Epidermal melanocyte (primary cell): ENCODE results near the gene LITAFD.

ENCODE experiments used
- DNase-seq: peaks from one replicate; pipeline ENCODE4 v3.0.0; 2011; ENCODE audit warnings: low spot score; ENCODE audit not compliant: insufficient read length

LITAFD gene

DNA sequence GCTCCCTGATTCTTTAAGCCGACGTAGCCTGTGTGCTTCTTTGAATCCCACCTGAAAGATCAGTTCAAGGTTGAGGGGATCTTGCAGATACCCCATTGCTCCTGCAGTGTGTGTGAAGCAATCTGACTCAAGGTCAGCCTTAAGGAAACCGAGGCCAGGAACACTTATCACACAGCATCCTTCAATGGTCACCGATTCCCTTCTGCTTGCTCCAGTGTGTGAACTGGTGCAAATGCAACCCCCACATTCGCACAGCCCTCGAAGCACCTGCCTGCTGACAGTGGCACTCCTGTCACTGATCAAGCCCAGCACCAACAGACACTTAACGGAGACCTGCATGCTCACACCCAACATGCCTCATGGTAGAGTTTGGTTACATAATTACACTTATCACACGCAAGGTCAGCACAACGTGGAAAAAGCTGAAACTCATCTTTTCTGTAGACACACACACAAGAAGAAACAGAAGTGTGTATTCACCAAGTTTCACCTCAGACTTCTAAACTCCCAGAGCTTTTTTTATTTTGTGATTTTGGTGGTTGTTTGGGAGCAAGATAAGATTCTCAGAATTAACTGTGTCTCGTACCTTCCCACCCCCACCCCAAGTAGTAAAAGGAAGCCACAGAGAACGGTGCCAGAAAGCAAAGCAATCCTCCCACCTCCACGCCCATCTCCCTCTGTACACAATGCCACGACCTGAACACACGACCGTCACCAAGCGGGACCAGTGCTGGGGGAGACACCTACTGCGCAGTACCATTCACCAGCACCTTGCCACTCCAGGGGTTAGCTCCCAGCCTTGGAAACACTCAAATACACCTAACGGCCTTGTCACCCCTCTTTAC, 37.2 kb downstream of the LITAFD start:
- DNase-seq: no peak

GRCh38 chr16:8919934-8920462, 37.8 kb downstream of the LITAFD start:
- no peak for DNase-seq

DNA sequence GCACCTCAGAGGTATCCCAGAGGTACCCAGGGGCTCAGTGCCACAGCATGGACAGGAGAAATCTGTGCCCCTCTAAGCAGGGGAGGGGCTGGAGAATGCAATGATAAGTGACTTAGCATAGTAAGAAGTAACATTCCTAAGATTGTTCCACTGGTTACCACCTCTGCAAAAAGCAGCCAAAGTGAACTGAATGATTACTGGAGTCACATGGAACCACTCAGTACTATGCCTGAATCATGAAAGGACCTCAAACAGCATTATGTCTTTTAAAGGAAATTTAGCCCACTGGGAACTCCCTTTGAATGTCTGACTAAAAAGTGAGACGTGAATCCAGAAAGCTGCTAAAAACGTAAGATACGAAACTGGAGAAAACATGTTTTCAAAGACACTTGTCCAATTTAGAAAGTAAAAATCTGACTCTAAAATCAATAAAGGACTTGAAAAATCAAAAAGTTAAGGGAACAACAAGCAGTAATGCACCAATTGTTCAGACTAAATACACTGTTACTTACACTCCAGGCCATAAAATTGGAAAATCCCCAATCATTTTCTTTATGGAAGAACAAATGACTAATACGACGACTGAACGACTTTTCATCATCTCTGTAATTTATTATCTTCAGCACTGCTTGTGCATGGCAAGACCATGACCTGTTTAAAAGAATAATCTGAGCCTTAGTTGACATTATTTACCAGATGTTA, 38.6 kb downstream of the LITAFD start:
- no peak for DNase-seq

DNA sequence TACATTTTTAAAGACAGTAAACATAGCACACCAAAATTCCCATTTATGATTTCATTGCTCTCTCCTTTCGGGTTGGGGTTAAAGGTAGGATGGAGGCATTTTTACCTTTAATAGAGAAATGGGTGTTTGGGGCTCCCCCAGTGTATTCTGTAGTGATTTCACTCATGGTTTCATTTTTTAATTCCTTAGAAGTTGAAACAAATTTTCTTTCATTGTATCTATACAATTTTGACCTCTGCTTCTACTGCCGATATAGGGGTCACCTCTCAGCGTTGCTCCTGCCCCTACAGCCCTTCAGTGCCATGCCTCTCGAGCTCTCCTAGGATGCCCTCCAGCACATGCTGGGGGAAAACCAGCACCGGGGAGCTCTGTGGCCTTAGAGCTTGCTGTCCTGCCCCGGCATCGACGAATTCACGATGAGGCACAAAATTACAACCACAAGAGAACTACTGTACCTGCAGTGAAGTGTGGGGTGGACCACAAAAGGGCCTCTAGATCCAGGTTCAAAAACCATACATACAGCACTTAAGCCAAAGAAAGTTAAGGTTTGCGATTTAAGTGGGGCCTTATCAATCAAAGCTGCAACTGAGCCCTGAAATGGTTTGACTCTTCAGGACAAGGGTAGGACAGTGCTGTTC, 39.3 kb downstream of the LITAFD start:
- DNase-seq: no peak

DNA sequence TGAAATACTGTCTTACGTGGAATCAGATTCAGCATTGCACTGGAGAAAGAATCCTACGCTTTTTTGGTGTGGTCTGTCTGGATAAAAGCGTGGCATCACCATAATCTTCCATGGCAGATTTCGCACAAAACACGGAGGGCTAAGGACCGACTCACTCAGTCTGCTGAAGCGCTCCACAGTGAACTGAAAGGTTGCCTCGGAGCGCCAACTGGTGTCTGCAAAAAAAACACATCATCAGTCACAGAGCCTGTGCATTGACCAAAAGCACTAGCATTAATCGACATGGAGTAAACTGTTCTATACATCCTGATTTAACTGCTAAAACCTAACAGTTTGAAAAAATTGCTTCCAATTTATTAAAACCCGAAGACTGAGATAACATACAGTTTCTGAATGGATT, 41.0 kb downstream of the LITAFD start:
- no peak for DNase-seq

- no peak for DNase-seq
Measured at GRCh38 chr16:8924214-8924613, 42.1 kb downstream of the LITAFD start.

GRCh38 chr16:8925455-8925854, 43.3 kb downstream of the LITAFD start:
- DNase-seq: no peak

DNA sequence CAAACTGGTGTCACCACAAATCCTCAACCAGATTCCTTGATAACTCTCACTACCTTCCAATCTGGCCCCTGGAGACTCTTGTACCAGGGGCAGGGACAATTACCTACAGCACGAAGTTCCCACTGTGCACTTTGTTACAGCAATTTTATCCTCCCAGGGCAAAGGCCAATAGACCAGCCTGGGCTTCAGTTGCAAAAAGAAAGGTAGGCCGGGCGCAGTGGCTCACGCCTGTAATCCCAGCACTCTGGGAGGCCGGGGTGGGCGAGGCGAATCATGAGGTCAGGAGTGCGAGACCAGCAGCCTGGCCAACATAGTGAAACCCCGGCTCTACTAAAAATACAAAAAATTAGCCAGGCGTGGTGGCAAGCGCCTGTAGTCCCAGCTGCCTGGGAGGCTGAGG, 44.7 kb downstream of the LITAFD start:
- no peak for DNase-seq

DNA sequence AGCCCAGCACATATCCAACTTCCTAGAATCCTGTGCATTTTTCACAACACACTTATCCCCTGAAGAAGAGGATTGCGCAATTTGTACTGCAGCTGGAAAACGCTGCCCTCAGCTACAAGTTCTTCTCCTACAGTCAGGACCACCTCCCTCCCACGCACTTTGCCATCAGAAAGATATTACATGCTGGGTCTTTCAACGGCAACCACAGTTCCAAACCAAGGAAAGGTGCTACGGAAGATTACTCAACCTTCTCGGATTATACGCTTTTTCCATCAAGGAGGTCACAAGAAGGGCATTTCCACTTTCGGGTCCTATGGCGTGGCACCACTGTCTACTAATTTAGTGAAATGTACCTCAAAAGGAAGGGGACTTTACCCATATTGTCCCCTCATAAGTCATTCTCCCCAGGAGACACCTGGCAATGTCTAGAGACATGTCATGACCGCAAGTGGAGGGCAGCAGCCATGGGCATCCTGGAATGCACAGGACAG, 46.4 kb downstream of the LITAFD start:
- no peak for DNase-seq

GRCh38 chr16:8929086-8929748, 47.1 kb downstream of the LITAFD start:
- no peak for DNase-seq

DNA sequence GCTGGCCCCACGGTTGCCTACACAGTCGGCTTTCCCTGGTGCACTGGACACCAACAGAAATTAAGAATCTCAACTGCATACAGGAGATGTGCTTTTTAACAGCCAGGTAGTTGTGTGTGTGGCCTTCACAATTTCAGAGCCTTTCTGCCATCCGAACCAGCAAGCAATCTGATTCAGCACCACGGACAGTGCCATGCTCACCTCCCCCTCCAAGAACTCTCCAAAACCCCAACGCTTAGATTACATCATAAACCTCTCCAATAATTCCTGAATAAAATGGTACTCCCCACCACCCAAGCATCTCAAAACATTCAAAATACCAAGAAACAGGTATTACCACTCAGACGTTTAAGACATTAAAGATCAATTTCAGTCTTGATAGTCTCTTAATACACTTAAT, 49.7 kb downstream of the LITAFD start:
- DNase-seq: no peak

GRCh38 chr16:8934601-8935000, 52.5 kb downstream of the LITAFD start:
- DNase-seq: no peak
